B cell (primary cell): Measurements from ENCODE around the gene ARHGDIG. TPM values are rescaled to one million over a fixed set of nuclear protein-coding genes. Genes with fewer than 3 reads are reported as not detected.

ENCODE experiments used
- ATAC-seq: fragments of 200-7000 bp; cut with Tn5 transposase; one replicate; pipeline ENCODE4 v1.10.0; 2021; ENCODE audit warnings: low read depth, mild to moderate bottlenecking, moderate number of reproducible peaks, moderate library complexity
- CTCF ChIA-PET: fragments of 350-600 bp; sonication (Branson Sonifier 250); formaldehyde crosslinking; loops from one replicate; lab custom pipeline; 2021; ENCODE audit warnings: antibody characterized with exemption, inconsistent platforms; lab: Charles Lee
- POLR2A ChIA-PET: fragments of 350-600 bp; sonication (Branson Sonifier 250); formaldehyde crosslinking; loops from one replicate; lab custom pipeline; 2021; ENCODE audit warnings: antibody characterized with exemption; lab: Charles Lee
- DNase-seq: peaks from one replicate; pipeline ENCODE4 v3.0.0; 2013
- H2AFZ ChIP-seq: 2 replicates; pipeline ENCODE4 v1.6.1; 2012; ENCODE audit warnings: mild to moderate bottlenecking, low read depth, low read length; ENCODE audit not compliant: insufficient read depth, poor library complexity, severe bottlenecking
- H3K27ac ChIP-seq, 2 donors: 1 replicate in 1 of 2; 2 replicates in 1 of 2; pipeline ENCODE4 v1.5.1; 2012 to 2013; ENCODE audit warnings: low read length in 2 of 2, mild to moderate bottlenecking in 2 of 2, moderate library complexity in 1 of 2
- H3K27me3 ChIP-seq, 4 experiments: fragments of 200-600 bp in 1 of 4; sonication (generic) in 1 of 4; replicated peaks in 1 of 4; 1 replicate in 2 of 4; 2 replicates in 2 of 4; pipeline versions ENCODE4 v1.6.1 to v1.7.0; 2013 to 2016; ENCODE audit warnings: low read length in 3 of 4, mild to moderate bottlenecking in 2 of 4, mixed read lengths in 1 of 4, moderate library complexity in 1 of 4; ENCODE audit not compliant: insufficient read depth in 4 of 4, control insufficient read depth in 3 of 4; ENCODE audit errors: control extremely low read depth in 1 of 4
- H3K36me3 ChIP-seq, 2 experiments: replicated peaks in 1 of 2; 1 replicate in 1 of 2; 2 replicates in 1 of 2; pipeline versions ENCODE4 v1.6.1 to v1.7.1; 2013; ENCODE audit warnings: low read length in 1 of 2; ENCODE audit not compliant: insufficient read depth in 2 of 2, control insufficient read depth in 1 of 2; ENCODE audit errors: control extremely low read depth in 1 of 2, extremely low read depth in 1 of 2
- H3K4me1 ChIP-seq, 2 donors: fragments of 200-600 bp in 1 of 2; sonication (generic) in 1 of 2; 1 replicate in 1 of 2; 2 replicates in 1 of 2; pipeline versions ENCODE4 v1.5.1 to v1.6.1; 2013 to 2017; ENCODE audit warnings: low read length in 2 of 2; ENCODE audit not compliant: control insufficient read depth in 2 of 2, insufficient read depth in 2 of 2
- H3K4me2 ChIP-seq: replicated peaks from 2 replicates; pipeline ENCODE3; 2012; ENCODE audit warnings: mild to moderate bottlenecking, low read depth, low read length; ENCODE audit not compliant: poor library complexity, severe bottlenecking
- H3K4me3 ChIP-seq, 5 experiments: fragments of 200-600 bp in 1 of 5; sonication (generic) in 1 of 5; 1 replicate in 3 of 5; 2 replicates in 2 of 5; pipeline versions ENCODE4 v1.5.1 to v1.7.0; 2011 to 2016; ENCODE audit warnings: low read length in 4 of 5, mild to moderate bottlenecking in 4 of 5, low read depth in 2 of 5, control low read depth in 1 of 5, moderate library complexity in 1 of 5; ENCODE audit not compliant: insufficient read depth in 1 of 5; ENCODE audit errors: control extremely low read depth in 1 of 5, extremely low read depth in 1 of 5
- H3K79me2 ChIP-seq: fragments of 200-600 bp; sonication (generic); one replicate; pipeline ENCODE4 v1.6.0; 2016; ENCODE audit warnings: low read length; ENCODE audit not compliant: control insufficient read depth, insufficient read depth
- H3K9ac ChIP-seq: fragments of 200-600 bp; sonication (generic); 2 replicates; pipeline ENCODE4 v1.6.1; 2017; ENCODE audit warnings: mild to moderate bottlenecking, low read length, moderate library complexity
- H3K9me3 ChIP-seq, 3 donors: one replicate each; pipeline versions ENCODE4 v1.6.1 to v1.7.1; 2013; ENCODE audit warnings: low read length in 2 of 3; ENCODE audit not compliant: control insufficient read depth in 2 of 3, insufficient read depth in 1 of 3; ENCODE audit errors: control extremely low read depth in 1 of 3
- H4K20me1 ChIP-seq: 2 replicates; pipeline ENCODE4 v1.6.0; 2012; ENCODE audit warnings: mild to moderate bottlenecking, low read length; ENCODE audit not compliant: insufficient read depth, control insufficient read depth, poor library complexity, severe bottlenecking
- H3K27ac Mint-ChIP-seq: one replicate; pipeline ENCODE4 v1.8.0; 2021; ENCODE audit warnings: mixed read lengths
- H3K27me3 Mint-ChIP-seq: one replicate; pipeline ENCODE4 v1.8.0; 2021; ENCODE audit warnings: mixed read lengths
- H3K4me1 Mint-ChIP-seq: one replicate; pipeline ENCODE4 v1.8.0; 2021; ENCODE audit warnings: mixed read lengths
- H3K4me3 Mint-ChIP-seq: one replicate; pipeline ENCODE4 v1.8.0; 2021; ENCODE audit warnings: mixed read lengths
- H3K9me3 Mint-ChIP-seq: one replicate; pipeline ENCODE4 v1.8.0; 2022; ENCODE audit warnings: mixed read lengths; ENCODE audit not compliant: insufficient read depth
- CTCF ChIP-seq: fragments of 200-600 bp; IDR thresholded peaks from one replicate; pipeline ENCODE4 v1.8.0; 2022; ENCODE audit warnings: antibody characterized with exemption, mild to moderate bottlenecking
- EZH2 ChIP-seq: IDR thresholded peaks from 2 replicates; pipeline ENCODE4 v1.6.1; 2012; ENCODE audit warnings: borderline replicate concordance, low read depth, mild to moderate bottlenecking, moderate library complexity, low read length; ENCODE audit not compliant: insufficient read depth, poor library complexity, severe bottlenecking
- WGBS: methylation state at CpG from one replicate; pipeline ENCODE4 v1.1.5; 2013; ENCODE audit warnings: missing lambda C conversion rate; ENCODE audit not compliant: insufficient coverage; 5-methylcytosine and 5-hydroxymethylcytosine counted together
- intact Hi-C: fragments of 100-400 bp; cut with micrococcal nuclease; formaldehyde crosslinking; loops from one replicate; pipeline ENCODE4 v1.10.0; 2022
- polyA plus RNA-seq: library from polyadenylated mRNA; depleted of rRNA; stranded (reverse); fragments of >200 nt; gene quantifications from 2 replicates; pipeline ENCODE4 v1.2.3, GENCODE V29; 2012
- total RNA-seq, 2 donors: library from RNA; stranded (reverse); fragments of 120-200 nt in 1 of 2; gene quantifications; 1 replicate in 1 of 2; 2 replicates in 1 of 2; pipeline versions ENCODE4 v1.2.3 to v1.2.4, GENCODE V29; 2013 to 2022

The ARHGDIG gene
- total and polyA plus RNA-seq, 2 donors (not counting 1 experiment from before 2014, with no cell fraction given): 0.64 TPM; not detected in 1

DNA sequence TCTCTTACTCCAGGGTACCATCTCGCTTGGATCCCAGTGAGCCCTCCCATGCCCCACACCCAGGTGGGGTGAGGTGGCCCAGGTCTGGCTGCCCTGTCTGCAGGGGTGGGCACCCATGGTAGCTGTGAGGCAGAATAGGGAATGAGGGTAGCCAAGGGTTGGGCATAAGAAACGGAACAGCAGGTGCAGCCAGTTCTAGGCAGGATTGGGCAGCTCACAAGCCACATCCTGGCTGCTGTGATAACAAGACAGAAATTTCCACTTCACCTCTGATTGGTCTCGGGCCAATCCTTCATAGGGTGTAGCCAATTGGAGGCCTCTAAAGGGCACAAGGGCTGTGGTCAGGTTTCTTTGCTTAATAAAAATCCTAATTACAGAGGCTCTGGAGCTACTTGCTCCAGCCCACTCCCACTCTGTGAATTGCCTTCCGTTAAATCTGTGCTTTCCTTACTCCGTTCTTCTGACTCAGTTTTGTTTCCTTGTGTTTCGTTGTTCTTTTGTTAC, 1.5 kb upstream of the ARHGDIG start:
- TF ChIP-seq CTCF: no peak
- TF ChIP-seq EZH2: no peak
- Histone ChIP-seq H2AFZ (no peak overlapping the region), H3K36me3 (no peaks in the 10 kb centered on the region), H3K27ac (no peak overlapping the region), H3K79me2 (no peaks in the 10 kb centered on the region), H4K20me1 (no peaks in the 10 kb centered on the region), H3K4me3 (no peak overlapping the region), H3K27me3 (peaks cover 0 to 42% (median 7%) of the 10 kb centered on the region in 4 experiments), H3K9ac (no peak overlapping the region), H3K4me1 (peaks cover 0 to 13% of the 10 kb centered on the region in 2 donors), H3K4me2 (no peak overlapping the region), H3K9me3 (no peaks in the 10 kb centered on the region)
- Mint-ChIP-seq H3K9me3 (no peaks in the 10 kb centered on the region), H3K27ac (no peak overlapping the region), H3K4me1 (peaks cover 7% of the 10 kb centered on the region), H3K27me3 (peaks cover 22% of the 10 kb centered on the region), H3K4me3 (peak overlapping the region; percentile 14)
- WGBS: 13% methylated on average over 4 of the region's 6 CpGs
- ChIA-PET CTCF (no interaction called here), POLR2A (no interaction called here)
- ATAC-seq (no peak), DNase-seq (no peak)
- intact Hi-C loops: no loop called here

- peaks cover 19% of the 10 kb centered on the region for H3K27me3 Mint-ChIP-seq
- H3K9me3 Mint-ChIP-seq: no peaks in the 10 kb centered on the region
- CTCF ChIA-PET: no interaction called here
Observed at GRCh38 chr16:279531-279930, 860 bp upstream of the ARHGDIG start.

More at GRCh38 chr16:279531-279930, 860 bp upstream of the ARHGDIG start:
- POLR2A ChIA-PET: no interaction called here
- no peak overlapping the region for H3K4me2 ChIP-seq
- H3K4me1 ChIP-seq: peaks cover 0 to 13% of the 10 kb centered on the region in 2 donors
- no peak overlapping the region for H3K4me3 ChIP-seq
- H3K27ac ChIP-seq: no peak overlapping the region
- no peak overlapping the region for H3K9ac ChIP-seq
- intact Hi-C loops: no loop called here
- peaks cover 0 to 37% (median 7%) of the 10 kb centered on the region in 4 experiments for H3K27me3 ChIP-seq
- H3K4me3 Mint-ChIP-seq: peak overlapping the region; percentile 26
- no peaks in the 10 kb centered on the region for H3K9me3 ChIP-seq
- H3K4me1 Mint-ChIP-seq: peaks cover 7% of the 10 kb centered on the region
- H2AFZ ChIP-seq: no peak overlapping the region
- TF ChIP-seq EZH2 (no peak), CTCF (no peak)
- ATAC-seq (no peak), DNase-seq (no peak)
- WGBS: 85% methylated on average over 6 of the region's 7 CpGs
- H3K36me3 ChIP-seq: no peaks in the 10 kb centered on the region
- no peaks in the 10 kb centered on the region for H4K20me1 ChIP-seq
- no peak overlapping the region for H3K27ac Mint-ChIP-seq
- no peaks in the 10 kb centered on the region for H3K79me2 ChIP-seq
